GM10847 (cell line): ENCODE data around the gene NFIA.

Experiments
- POLR2A ChIP-seq: IDR thresholded peaks from 2 replicates; pipeline ENCODE4 v1.6.1; 2011; ENCODE audit not compliant: insufficient read length; ENCODE audit errors: extremely low read depth

NFIA gene

DNA sequence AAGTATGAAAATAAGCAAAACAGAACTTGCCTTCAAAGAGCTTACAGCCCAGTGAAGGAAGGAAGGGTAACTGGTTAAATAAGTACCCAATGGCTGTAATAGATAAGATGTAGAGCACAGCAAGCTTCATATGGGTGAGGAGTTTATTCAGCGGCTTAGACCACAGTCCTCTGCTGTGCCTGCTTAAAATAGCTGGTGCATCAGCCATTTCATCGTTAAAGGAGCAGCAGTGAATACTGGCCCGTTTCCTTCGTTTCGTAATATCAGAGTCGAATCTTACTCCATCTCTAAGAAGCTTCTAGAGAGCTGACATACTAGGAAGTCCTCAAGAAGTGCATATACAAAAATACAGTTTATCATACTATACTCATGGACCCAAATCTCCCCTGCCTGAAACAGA, 286.5 kb downstream of the NFIA start:
- no peak for TF ChIP-seq POLR2A

- TF ChIP-seq POLR2A: no peak
These were observed 288.0 kb downstream of the NFIA start for GRCh38 chr1:61370177-61370912.

GRCh38 chr1:61370913-61371279, 288.5 kb downstream of the NFIA start:
- no peak for TF ChIP-seq POLR2A

- no peak for TF ChIP-seq POLR2A
These were observed 290.6 kb downstream of the NFIA start for GRCh38 chr1:61372944-61373343.

GRCh38 chr1:61374156-61374555, 291.8 kb downstream of the NFIA start:
- TF ChIP-seq POLR2A: no peak

DNA sequence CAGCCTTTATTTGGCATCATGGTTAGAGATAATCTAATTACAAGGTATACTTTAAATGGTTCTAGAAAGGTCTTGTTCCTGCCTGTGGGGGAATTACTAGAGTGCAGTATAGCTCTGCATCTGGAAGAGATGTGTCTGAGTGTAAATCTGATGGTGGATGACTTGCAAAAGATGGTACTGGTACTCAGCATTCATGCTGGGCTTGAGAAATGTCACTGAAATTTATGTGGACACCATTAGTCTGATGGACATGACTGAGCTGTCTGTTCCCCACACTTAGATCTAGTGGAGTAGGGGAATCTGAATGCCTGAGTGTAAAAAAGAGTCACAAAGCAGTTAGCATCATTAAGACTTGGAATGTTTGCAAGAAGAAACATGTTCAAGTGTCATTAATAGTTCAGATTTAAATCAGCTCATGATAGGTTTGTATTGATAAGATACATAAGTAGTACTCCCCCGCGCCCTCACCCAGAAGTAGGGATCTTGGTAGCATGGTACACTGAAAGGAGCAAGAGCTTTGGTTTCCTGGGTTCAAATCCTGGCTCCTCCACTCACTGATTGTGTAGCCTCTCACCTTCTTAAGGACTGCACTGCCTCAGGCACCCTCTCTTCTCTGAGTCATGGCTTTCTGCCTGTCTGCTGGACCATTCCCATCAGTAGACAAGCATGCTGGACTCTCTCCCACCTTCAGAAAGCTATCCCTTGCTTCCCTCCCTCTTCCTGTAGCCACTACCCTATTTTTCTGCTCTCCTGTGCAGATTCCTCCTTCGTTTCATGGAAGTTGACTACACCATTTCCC, 292.9 kb downstream of the NFIA start:
- no peak for TF ChIP-seq POLR2A

- no peak for TF ChIP-seq POLR2A
These were observed 293.8 kb downstream of the NFIA start for GRCh38 chr1:61376151-61376550.

GRCh38 chr1:61377242-61377958, 295.0 kb downstream of the NFIA start:
- no peak for TF ChIP-seq POLR2A

DNA sequence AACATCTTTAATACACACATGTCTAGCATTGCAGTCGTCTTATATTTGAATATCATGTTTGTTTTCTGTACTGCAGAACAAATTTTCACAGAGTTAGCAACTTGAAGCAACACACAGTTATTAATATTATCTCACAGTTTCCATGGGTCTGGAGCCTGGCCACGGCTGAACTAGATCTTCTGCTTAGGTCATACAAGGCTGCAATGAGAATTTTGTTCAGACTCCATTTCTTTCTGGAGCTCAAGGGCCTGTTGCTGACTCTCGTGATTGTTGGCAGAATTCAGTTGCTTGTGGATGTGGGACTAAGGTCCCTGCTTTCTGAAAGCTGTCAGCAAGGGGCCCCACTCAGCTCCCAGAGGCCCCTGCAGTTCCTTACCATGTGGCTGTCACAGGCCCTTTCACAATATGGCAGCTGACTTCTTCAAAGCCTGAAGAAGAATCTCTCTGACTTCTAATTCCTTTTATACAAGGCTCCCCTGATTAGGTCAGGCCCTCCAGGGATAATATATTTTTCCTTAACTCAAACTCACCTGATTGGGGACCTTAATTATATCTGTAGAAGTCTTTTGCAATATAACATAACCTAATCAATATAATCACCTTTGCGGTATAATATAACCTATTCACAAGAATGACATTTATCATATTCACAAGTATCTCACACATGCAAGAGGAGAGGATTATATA, 296.3 kb downstream of the NFIA start:
- no peak for TF ChIP-seq POLR2A

- TF ChIP-seq POLR2A: no peak
These were observed 297.3 kb downstream of the NFIA start for GRCh38 chr1:61379693-61380092.

DNA sequence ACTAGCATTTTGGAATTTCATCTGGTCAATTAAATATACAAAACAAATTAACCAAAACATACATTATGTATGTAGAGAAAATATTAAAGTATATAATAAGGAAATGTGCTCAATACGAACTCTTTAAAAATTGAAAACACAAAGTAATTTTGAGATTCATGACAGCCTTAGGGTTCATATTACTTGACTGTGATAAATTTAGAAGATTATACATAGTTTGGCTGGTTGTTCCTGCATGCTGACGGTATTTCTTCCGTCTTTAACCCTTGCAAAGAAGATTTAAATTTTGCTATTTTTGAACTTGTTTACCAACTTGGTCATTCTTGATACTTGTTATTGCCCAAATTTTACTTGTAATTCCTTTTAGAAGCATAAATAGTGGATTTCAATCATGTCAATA, 298.2 kb downstream of the NFIA start:
- TF ChIP-seq POLR2A: no peak

- no peak for TF ChIP-seq POLR2A
These were observed 304.0 kb downstream of the NFIA start for GRCh38 chr1:61386323-61386722.

- no peak for TF ChIP-seq POLR2A
These were observed 304.4 kb downstream of the NFIA start for GRCh38 chr1:61386770-61387169.

- TF ChIP-seq POLR2A: no peak
These were observed 305.5 kb downstream of the NFIA start for GRCh38 chr1:61387829-61388228.

DNA sequence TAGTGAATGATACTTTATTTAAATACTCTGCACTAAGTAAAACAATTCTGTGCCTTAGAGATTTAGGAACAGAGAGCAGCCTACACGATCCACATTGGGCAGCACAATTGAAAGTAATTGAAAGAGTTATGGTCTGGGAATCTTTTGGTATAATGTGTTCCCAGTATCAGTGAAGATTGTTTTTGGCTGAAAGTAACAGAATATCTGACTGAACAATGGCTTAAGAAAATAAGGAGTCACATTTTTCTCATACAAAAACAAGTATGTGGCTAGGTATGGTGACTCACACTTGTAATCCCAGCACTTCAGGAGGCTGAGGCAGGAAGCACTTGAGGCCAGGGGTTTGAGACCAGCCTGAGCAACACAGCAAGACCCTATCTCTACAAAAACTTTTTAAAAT, 306.2 kb downstream of the NFIA start:
- no peak for TF ChIP-seq POLR2A

DNA sequence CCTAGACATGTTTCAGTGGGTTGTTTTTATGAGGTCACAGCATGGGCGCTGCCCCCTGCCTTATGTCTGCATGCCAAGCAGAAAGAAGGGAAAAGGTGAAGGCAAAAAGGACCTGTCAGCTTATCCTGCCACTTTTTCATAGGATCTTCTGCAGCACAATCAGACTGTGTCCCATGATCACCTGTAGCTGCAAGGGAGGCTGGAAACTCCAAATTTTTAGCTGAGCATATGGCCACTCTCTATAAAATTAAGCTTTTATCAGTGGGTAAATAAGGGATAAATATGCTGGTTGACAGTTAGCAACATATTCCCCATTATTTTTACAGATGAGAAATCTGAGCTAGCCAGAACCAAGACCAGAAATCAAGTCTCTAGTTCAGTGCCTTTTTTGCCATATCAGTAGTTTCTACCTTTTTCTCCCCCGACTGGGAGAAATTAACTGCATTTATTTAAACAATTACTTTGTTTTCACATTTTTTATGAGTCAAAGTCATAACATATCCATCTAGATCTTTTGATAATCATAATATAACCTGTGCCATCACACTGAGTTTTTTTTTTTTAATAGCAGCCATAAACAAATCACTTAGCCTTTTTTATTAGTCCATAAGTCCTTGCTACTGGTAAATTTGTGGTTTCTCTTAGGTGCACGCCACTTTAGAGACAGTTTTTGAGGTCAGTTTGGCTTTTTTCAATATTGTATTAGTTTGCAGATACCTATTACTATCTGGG, 307.0 kb downstream of the NFIA start:
- TF ChIP-seq POLR2A: no peak
